Activated T-cell treated with anti-CD3 and anti-CD28 coated beads, Interleukin-2, amount 50 U/mL, for 4 hours (primary cell): ENCODE data around the gene STON1. TPM values are rescaled to one million over a fixed set of nuclear protein-coding genes. Genes with fewer than 3 reads are reported as not detected.
"Not testable (repeated sequence)": the region's sequence is repeated elsewhere in the genome, so short reads cannot be mapped to it uniquely, and the experiment has no call there.

Experiments used
- ATAC-seq, 2 donors: fragments of 200-7000 bp; cut with Tn5 transposase; one replicate each; pipeline ENCODE4 v1.10.0; 2021
- DNase-seq: peaks from one replicate; pipeline ENCODE4 v3.0.0-alpha.2; 2020
- H3K27me3 Mint-ChIP-seq: one replicate; pipeline ENCODE4 v1.8.0; 2021; ENCODE audit warnings: low read depth, mixed read lengths
- H3K36me3 Mint-ChIP-seq: one replicate; pipeline ENCODE4 v1.8.0; 2022; ENCODE audit warnings: mixed read lengths; ENCODE audit not compliant: insufficient read depth
- H3K4me1 Mint-ChIP-seq: one replicate; pipeline ENCODE4 v1.8.0; 2021; ENCODE audit warnings: low read depth, mixed read lengths
- H3K4me3 Mint-ChIP-seq: one replicate; pipeline ENCODE4 v1.8.0; 2021; ENCODE audit warnings: mild to moderate bottlenecking, moderate library complexity, mixed read lengths
- H3K9me3 Mint-ChIP-seq: one replicate; pipeline ENCODE4 v1.8.0; 2021; ENCODE audit warnings: mixed read lengths
- total RNA-seq, 3 donors: library from RNA; stranded (reverse); gene quantifications; one replicate each; pipeline ENCODE4 v1.2.1, GENCODE V29; 2021

The STON1 gene
- total RNA-seq, 3 donors from 2014 or later, result 0.46 to 0.76 (median 0.53) TPM

DNA sequence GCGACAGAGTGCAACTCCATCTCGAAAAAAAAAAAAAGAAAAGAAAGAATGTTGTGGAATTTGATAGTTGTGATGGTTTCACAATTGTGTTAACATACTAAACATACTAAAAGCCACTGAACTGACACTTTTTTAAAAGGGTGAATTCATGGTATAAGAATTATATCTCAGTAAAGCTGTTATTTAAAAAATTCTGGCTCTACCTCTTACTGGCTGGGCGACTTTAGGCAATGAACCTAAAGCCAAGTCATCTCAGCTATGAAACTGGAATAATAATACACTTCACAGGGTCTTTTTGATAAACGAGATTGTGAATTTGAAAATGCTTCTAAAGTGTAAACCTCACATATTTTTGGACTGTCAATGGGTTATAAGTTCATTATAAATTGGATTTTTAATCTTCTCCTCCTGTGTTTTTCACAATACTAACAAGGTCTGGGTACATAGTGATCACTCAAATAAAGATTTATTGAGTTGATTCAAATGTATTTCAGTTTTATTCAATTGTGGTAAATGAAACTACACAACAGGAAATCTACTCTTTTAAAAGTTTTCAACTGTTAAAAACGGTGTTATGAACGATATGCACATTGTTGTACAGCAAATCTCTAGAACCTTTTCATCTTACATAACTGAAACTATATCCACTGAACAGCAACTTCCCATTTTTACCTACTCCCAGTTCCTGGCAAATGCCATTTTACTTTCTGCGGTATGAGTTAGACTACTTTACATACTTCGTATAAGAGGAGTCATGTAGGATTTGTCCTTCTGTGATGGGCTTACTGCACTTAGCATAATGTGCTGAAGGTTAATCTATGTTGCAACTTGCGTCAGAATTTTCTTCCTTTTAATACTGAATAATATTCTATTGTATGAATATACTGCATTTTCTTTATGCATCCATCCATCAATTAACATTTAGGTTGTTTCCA lies 44.7 kb downstream of the STON1 start:
- Mint-ChIP-seq H3K27me3 (no peaks in the 10 kb centered on the region), H3K4me3 (no peak overlapping the region), H3K4me1 (peaks cover 8% of the 10 kb centered on the region), H3K36me3 (no peaks in the 10 kb centered on the region), H3K9me3 (no peaks in the 10 kb centered on the region)
- ATAC-seq (no peak), DNase-seq (no peak)

DNA sequence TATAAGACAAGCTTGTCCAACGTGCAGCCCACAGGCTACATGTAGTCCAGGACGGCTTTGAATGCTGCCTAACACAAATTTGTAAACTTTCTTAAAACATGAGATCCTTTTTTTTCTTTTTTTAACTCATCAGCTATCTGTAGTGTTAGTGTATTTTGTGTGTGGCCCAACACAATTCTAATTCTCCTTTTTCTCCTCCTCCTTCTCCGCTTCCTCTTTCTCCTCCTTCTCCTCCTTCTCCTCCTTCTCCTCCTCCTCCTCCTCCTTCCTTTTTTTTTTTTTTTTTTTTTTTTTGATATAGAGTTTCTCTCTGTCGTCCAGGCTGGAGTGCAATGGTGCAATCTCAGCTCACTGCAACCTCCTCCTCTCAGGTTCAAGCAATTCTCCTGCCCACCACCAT lies 48.4 kb downstream of the STON1 start:
- no peak for ATAC-seq
- Mint-ChIP-seq H3K4me3 (no peak overlapping the region), H3K9me3 (no peaks in the 10 kb centered on the region), H3K36me3 (no peaks in the 10 kb centered on the region), H3K27me3 (peaks cover 2% of the 10 kb centered on the region), H3K4me1 (peaks cover 8% of the 10 kb centered on the region)
- DNase-seq, result no peak

DNA sequence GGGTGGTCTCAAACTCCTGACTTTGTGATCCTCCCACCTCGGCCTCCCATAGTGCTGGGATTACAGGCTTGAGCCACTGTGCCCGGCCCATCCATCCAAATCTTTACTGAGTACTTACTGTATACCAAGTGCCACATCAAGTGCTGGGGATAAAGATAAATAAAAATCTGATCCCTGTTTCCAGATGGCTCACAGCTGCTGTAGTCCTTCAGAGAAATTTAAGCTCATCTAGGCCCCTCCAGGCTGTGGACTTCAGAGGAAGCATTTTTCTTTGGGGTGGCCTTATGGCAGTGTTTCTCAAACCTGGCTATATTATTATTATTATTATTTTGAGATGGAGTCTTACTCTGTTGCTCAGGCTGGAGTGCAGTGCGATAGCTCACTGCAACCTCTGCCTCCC lies 54.0 kb downstream of the STON1 start:
- H3K27me3 Mint-ChIP-seq, result peaks cover 2% of the 10 kb centered on the region
- no peaks in the 10 kb centered on the region for H3K9me3 Mint-ChIP-seq
- no peak for ATAC-seq
- no peaks in the 10 kb centered on the region for H3K36me3 Mint-ChIP-seq
- peaks cover under 1% of the 10 kb centered on the region for H3K4me1 Mint-ChIP-seq
- no peak overlapping the region for H3K4me3 Mint-ChIP-seq
- DNase-seq, result no peak

DNA sequence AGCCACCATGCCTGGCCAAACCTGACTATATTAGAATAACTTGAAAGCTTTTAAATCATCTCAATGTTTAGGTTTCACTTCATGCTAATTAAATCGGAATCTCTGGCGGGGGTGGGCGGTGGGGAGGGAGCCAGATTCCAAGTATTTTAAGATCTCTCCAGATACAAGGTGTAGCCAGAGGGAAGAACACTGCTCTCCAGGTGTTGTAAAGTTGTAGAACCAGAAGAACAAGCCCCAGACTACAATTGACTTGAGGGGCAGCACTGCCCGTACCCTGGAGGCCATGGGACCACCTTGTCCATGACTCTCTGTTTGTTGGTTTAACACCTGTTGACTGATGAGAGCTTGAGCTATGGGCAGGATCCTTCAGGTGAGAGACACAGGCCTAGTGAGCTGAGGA lies 54.6 kb downstream of the STON1 start:
- H3K36me3 Mint-ChIP-seq, result no peaks in the 10 kb centered on the region
- H3K4me1 Mint-ChIP-seq, result peaks cover 3% of the 10 kb centered on the region
- no peaks in the 10 kb centered on the region for H3K9me3 Mint-ChIP-seq
- ATAC-seq (no peak), DNase-seq (no peak)
- H3K4me3 Mint-ChIP-seq, result no peak overlapping the region
- peaks cover 2% of the 10 kb centered on the region for H3K27me3 Mint-ChIP-seq

DNA sequence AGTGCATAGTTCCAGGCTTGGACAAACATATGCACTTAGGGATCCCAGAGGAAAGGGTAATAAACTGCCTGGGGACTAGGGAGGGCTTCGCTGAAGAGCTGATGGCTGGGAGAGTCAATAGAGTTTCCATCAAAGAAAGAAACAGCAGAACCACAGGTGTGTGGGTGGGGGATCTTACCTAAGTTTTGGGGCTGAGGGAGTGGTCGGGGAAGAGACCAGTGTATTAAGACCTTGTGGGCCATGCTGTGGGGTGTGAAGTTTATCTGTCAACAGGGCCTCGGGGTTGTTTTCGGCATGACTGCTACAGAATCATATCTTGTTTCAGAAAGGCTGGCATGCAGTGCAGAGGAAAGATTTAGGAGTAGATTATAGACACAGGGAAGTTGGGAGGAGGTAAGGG lies 56.5 kb downstream of the STON1 start:
- peaks cover 3% of the 10 kb centered on the region for H3K4me1 Mint-ChIP-seq
- ATAC-seq, result no peak
- no peak for DNase-seq
- no peaks in the 10 kb centered on the region for H3K36me3 Mint-ChIP-seq
- no peak overlapping the region for H3K4me3 Mint-ChIP-seq
- H3K9me3 Mint-ChIP-seq, result no peaks in the 10 kb centered on the region
- H3K27me3 Mint-ChIP-seq, result no peaks in the 10 kb centered on the region

DNA sequence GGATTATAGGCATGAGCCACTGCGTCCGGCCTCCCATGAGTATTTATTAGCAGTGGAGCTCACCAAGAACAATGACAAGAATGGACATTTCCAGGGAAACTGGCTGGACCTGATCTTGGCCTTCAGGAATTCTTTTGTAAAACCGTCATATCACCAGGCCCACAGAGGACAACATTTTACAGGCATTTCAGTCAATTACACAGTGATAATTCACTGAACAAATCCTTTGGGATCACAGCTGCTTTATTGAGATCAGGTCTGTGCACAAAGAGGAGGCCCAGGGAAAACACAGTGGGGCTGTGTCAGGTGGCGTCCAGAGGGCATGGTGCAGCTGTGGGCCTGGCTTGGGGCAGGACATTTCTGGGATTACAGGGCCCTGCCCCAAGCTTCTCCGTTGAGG lies 57.6 kb downstream of the STON1 start:
- Mint-ChIP-seq H3K36me3 (no peaks in the 10 kb centered on the region), H3K4me1 (peaks cover 3% of the 10 kb centered on the region), H3K27me3 (no peaks in the 10 kb centered on the region), H3K4me3 (no peak overlapping the region), H3K9me3 (no peaks in the 10 kb centered on the region)
- ATAC-seq (no peak), DNase-seq (no peak)

DNA sequence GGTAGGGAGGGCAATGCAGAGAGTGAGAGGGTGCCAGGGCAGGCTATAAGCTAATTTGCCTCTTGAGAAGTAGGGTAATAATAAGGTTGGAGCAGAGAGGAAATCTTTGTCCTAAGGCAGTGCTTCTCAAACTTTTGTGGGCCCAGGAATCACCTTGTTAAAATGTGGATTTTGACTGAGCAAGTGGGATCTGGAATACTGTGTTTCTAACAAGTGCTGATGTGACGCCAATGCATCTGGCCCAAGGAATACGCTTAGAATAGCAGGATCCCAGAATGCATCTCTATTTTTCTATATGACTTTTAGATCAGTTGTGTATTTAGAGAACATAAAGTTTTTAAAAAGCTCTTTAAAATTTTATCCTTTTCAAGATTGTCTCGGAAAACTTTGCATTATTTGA lies 58.0 kb downstream of the STON1 start:
- H3K9me3 Mint-ChIP-seq, result no peaks in the 10 kb centered on the region
- ATAC-seq, result no peak

DNA sequence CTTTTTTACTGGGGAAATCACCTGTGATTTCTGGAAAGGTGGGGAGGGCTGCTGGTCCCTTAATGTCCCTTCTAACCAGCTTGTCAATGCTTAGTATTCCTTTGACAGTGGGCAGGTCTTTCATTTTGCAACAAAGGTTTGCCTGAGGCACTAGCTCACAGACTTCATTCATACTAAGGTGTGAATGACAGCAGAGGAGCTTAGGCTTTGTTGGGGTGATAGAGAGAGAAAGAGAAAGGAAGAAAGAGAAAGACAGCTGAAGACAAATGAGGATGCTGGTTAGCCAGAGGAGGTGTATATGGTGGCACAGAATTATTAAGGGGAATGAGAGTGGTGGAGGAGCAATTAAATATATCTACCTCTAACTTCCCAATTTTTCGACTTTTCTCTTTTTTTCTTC lies 58.8 kb downstream of the STON1 start:
- no peaks in the 10 kb centered on the region for H3K36me3 Mint-ChIP-seq
- no peaks in the 10 kb centered on the region for H3K27me3 Mint-ChIP-seq
- DNase-seq (no peak), ATAC-seq (no peak)
- H3K4me1 Mint-ChIP-seq, result peaks cover 3% of the 10 kb centered on the region
- H3K9me3 Mint-ChIP-seq, result no peaks in the 10 kb centered on the region
- no peak overlapping the region for H3K4me3 Mint-ChIP-seq

More for the DNA sequence above, 58.0 kb downstream of the STON1 start:
- no peak for DNase-seq
- H3K36me3 Mint-ChIP-seq, result no peaks in the 10 kb centered on the region
- H3K4me1 Mint-ChIP-seq, result peaks cover 3% of the 10 kb centered on the region
- H3K27me3 Mint-ChIP-seq, result no peaks in the 10 kb centered on the region
- H3K4me3 Mint-ChIP-seq, result no peak overlapping the region

DNA sequence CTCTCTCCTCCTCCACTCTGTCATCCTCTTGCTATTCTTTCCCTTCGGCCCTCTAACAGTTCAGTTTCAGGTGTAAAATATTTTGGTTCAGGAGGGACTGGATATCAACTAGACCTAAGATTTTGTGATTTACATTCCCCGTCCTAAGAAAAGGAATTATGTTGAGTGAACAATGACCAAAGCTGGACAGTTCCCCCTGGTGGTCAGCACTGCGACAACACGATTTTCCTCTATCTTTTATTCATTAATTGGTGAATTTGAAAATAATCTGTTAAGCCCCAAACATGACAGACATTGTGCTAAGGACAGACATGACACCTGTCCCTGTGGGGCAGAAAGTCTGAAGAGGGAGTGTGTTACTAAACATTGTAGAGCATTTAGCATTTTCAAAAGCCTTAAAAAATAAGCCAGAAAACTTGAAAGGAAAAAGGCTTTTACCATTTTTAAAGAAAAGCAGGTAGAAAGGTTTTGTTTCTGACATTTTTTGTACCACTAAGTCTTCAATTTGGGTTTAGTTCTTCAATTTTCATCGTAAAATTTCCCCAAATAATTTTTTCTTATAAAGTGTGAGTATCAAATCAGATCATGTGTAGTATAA lies 59.3 kb downstream of the STON1 start:
- Mint-ChIP-seq H3K9me3 (no peaks in the 10 kb centered on the region), H3K36me3 (no peaks in the 10 kb centered on the region), H3K4me3 (no peak overlapping the region), H3K4me1 (peaks cover 3% of the 10 kb centered on the region), H3K27me3 (no peaks in the 10 kb centered on the region)
- ATAC-seq (no peak), DNase-seq (no peak)

DNA sequence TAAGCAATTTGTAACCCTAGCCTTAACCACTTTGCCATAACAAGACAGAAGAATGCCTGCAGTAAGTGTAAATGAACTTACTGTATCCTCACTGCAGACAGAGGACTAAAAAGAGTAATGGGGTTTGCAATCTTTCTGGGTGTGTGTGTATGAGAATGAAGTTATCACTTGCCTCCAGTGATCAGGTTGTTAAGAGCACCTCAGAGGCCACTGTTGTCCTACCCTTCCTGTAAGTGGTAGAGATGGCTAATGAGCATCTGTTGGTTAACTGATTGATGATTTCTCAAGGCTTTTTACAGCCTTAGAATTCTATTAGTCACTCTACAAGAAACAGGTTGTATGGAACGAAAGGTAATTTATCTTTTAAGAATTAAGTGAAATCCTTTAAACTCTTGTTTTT lies 60.1 kb downstream of the STON1 start:
- Mint-ChIP-seq H3K4me1 (peaks cover 3% of the 10 kb centered on the region), H3K9me3 (no peaks in the 10 kb centered on the region), H3K4me3 (no peak overlapping the region), H3K27me3 (no peaks in the 10 kb centered on the region), H3K36me3 (no peaks in the 10 kb centered on the region)
- ATAC-seq (no peak), DNase-seq (no peak)

DNA sequence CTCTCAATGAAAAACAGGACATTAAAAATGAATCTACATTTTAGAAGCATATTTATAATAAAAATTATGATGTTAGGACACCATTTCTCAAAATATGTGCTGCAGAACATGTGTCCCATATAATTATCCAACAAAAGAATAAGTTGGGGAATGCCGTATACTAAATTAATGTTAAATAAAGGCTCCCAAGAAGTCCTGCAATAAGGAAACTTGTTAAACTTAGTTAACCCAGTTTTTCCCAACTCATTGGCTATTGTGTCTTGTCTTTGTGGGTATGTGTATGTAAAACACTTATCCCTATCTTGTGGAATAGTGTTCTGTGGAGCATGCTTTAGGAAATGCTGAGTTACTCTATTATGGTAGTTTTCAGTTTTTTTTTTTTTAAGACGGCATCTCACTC lies 62.1 kb downstream of the STON1 start:
- Mint-ChIP-seq H3K27me3 (no peaks in the 10 kb centered on the region), H3K36me3 (no peaks in the 10 kb centered on the region), H3K4me1 (peaks cover 3% of the 10 kb centered on the region), H3K4me3 (no peak overlapping the region), H3K9me3 (no peaks in the 10 kb centered on the region)
- DNase-seq, result no peak
- ATAC-seq, result no peak

DNA sequence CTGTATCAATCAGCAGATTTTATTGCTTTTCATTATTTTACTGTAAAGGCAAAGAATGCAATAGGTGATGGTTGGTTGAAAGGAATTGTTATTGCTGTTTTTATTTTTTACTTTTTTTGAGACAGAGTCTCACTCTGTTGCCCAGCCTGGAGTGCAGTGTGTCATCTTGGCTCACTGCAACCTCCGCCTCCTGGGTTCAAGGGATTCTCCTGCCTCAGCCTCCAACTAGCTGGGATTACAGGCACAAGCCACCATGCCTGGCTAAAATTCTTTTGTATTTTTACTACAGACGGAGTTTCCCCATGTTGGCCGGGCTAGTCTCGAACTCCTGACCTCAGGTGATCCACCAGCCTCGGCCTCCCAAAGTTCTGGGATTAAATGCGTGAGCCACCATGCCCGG lies 66.8 kb downstream of the STON1 start:
- H3K4me3 Mint-ChIP-seq, H3K9me3 Mint-ChIP-seq, H3K36me3 Mint-ChIP-seq, H3K27me3 Mint-ChIP-seq, DNase-seq, H3K4me1 Mint-ChIP-seq, ATAC-seq: not testable (repeated sequence)

DNA sequence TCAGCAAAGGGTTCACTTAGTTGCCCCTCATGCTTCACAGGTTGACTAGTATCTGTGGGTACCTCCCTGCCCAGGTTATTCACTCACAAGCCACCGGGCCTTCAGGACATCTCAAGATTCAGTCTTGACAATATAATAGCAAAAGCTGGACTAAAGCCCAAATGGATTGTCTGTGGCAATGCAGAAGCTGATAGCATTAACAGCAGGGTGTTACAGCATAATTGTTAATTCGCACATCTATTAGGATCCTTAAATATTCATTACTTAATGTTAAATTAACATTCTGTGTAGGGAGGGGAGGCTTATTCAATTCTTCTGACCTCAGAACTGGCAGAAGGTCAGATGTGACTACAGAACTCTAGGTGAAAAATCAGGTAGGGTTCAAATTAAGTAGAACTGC lies 67.5 kb downstream of the STON1 start:
- no peak for ATAC-seq
- Mint-ChIP-seq H3K4me1 (no peaks in the 10 kb centered on the region), H3K9me3 (no peaks in the 10 kb centered on the region), H3K4me3 (no peak overlapping the region), H3K36me3 (no peaks in the 10 kb centered on the region), H3K27me3 (peaks cover 2% of the 10 kb centered on the region)
- no peak for DNase-seq

DNA sequence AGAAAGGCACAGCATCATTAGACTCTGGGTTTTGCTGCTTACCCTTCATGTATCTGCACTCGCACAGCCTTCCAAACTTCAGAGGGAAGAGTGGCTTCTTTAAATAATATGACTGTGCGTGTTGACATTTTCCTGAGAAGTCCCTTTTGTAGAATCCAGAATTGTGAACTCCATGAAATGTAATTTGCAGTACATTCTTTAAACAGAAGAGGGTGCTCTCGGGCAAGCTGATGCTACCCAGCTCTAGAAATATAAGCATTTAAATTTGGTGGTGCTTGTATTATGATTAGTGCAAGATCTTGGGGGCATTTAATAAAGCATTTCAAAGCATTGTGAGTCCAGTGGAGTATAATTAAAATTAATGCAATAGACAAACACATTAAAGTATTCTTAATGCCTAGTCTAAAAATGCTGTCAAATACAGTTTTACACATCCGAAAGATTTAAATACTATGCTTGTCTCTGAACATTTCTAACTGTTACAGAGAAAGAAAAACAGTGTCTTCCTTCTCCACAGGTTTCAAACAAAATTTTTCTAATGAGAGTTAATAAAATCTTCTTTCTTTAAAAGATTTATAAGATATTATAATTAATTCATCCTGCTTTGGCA lies 70.4 kb downstream of the STON1 start:
- peaks cover 2% of the 10 kb centered on the region for H3K27me3 Mint-ChIP-seq
- H3K9me3 Mint-ChIP-seq, result no peaks in the 10 kb centered on the region
- DNase-seq, result no peak
- H3K4me1 Mint-ChIP-seq, result no peaks in the 10 kb centered on the region
- H3K36me3 Mint-ChIP-seq, result no peaks in the 10 kb centered on the region
- ATAC-seq, result no peak
- no peak overlapping the region for H3K4me3 Mint-ChIP-seq

DNA sequence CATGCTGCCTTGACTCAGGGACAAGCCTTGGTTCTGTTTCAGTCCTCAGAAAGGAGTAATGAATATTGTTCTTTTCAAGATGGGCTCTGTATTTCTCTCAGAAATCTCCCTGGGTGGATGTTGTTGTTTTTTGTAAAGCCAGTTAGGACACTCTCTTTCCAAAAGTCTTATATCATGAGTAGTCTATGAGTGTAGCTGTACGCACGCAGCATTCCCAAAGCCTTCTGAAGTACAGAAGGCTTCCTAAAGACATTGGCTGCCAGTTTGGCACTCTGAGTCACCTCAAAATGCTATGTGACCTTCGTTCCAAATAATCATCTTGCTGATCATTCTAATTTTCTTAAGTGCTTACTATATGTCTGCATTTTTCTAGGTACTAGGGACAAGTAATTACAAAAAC lies 71.0 kb downstream of the STON1 start:
- ATAC-seq (no peak), DNase-seq (no peak)
- no peak overlapping the region for H3K4me3 Mint-ChIP-seq
- no peaks in the 10 kb centered on the region for H3K4me1 Mint-ChIP-seq
- H3K36me3 Mint-ChIP-seq, result no peaks in the 10 kb centered on the region
- no peaks in the 10 kb centered on the region for H3K9me3 Mint-ChIP-seq
- H3K27me3 Mint-ChIP-seq, result peaks cover 2% of the 10 kb centered on the region
